ENCODE data around the gene SPAG16.

DNA sequence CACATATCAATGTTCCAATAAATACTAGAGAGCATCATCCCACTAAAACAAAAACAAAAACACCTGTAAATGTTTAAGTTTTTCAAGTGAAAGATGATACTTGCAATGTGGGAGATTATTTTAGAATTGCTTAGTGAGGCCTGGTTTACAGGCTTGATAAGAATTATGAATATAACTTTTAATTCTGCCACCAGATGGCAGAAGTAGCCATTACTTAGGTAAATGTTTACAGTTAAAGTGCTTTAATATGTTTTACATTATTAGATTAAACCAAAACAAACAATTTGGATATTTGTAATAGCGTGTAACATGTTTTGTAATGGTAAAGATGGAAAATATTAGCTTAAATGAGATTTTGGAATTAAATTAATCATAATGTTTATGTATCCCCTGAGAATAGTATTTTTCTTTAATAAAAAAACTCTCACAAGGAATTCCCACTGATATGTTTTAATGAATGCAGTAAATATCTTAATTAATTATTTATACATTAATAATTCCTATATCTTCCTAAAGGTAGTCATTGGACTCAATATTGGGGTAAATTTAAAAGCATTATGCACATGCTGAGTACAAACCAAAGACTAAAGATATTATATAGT, 522.0 kb downstream of the SPAG16 start:
- no peak for TF ChIP-seq EZH2 (IDR thresholded peaks at IDR 0.05; ENCODE audit: insufficient read depth, poor library complexity, severe bottlenecking)
- TF ChIP-seq EZH2phosphoT487 (IDR thresholded peaks at IDR 0.05; ENCODE audit: insufficient read depth, low read depth): no peak

All from GM23248 (cell line).